Measurements from ENCODE around the gene FAH. TPM values are rescaled to one million over a fixed set of nuclear protein-coding genes. Genes with fewer than 3 reads are reported as not detected.
A peak's percentile ranks its signal among the peaks of the same experiment; 100 is the strongest.

FAH gene
- total RNA-seq, 2 experiments from 2014 or later: 58.9 to 61.0 TPM

DNA sequence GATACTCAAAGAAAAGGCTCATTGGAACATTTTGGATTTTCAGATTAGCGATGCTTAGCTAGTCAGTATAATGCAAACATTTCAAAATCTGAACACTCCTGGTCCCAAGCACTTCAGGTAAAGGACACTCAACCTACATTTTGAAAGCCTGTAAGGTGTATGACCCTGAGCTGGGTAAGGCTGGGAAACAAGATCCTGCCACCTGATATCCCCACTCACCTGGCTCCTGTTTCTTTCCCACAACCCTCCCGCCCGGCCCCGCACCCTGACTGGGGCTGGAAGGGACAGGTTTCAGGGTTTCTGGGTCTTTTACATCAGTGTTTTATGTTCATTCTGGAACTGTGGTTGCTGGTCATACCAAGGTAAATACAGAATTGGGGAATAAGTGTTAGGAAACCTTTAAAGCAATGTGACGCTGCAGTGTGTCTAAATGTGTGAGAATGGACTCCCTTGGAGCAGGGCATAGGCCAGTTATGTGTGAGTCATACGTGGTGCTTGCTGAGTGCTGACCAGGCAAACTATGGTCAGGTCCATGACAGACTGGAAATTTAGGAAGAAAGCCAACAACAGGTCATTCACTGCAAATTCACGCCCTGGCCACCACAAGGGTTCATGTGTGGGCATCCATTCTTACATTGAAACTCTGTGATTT lies 76.3 kb downstream of the FAH start:
- H3K9me3 Mint-ChIP-seq: no peaks in the 10 kb centered on the region
- H3K27me3 Mint-ChIP-seq: peaks cover 35% of the 10 kb centered on the region
- ChIA-PET POLR2A (no interaction called here), CTCF (no interaction called here)
- no peaks in the 10 kb centered on the region for H3K36me3 Mint-ChIP-seq (ENCODE audit: low read depth)
- H3K27ac Mint-ChIP-seq: no peak overlapping the region
- H3K4me3 Mint-ChIP-seq: no peak overlapping the region
- TF ChIP-seq, protein P1, sequence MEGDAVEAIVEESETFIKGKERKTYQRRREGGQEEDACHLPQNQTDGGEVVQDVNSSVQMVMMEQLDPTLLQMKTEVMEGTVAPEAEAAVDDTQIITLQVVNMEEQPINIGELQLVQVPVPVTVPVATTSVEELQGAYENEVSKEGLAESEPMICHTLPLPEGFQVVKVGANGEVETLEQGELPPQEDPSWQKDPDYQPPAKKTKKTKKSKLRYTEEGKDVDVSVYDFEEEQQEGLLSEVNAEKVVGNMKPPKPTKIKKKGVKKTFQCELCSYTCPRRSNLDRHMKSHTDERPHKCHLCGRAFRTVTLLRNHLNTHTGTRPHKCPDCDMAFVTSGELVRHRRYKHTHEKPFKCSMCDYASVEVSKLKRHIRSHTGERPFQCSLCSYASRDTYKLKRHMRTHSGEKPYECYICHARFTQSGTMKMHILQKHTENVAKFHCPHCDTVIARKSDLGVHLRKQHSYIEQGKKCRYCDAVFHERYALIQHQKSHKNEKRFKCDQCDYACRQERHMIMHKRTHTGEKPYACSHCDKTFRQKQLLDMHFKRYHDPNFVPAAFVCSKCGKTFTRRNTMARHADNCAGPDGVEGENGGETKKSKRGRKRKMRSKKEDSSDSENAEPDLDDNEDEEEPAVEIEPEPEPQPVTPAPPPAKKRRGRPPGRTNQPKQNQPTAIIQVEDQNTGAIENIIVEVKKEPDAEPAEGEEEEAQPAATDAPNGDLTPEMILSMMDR (IDR thresholded peaks at IDR 0.05): no peak
- DNase-seq (no peak), ATAC-seq (no peak)
- intact Hi-C loops (cut with micrococcal nuclease): no loop called here
- no peaks in the 10 kb centered on the region for H3K4me1 Mint-ChIP-seq (ENCODE audit: low read depth)

DNA sequence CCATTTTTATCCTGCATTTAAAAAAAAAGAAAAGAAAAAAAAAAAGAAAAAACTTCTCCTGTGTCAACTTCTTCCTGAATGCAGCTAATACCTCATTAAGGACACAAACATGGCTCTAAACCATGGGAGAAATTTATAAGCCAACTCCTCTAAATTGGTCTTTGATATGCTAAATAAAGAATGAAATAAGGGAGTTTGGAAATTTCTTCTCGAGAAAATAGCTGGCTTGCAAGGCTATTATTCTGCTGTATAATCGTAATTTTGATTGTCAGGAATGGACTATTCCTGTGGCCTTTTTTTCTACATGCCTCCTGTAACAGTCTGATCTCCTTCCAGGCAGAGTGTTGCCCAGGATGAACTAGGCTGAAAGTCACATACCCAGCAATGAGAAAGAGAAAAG lies 78.6 kb downstream of the FAH start:
- no peaks in the 10 kb centered on the region for H3K36me3 Mint-ChIP-seq (ENCODE audit: low read depth)
- TF ChIP-seq, protein P1 (IDR thresholded peaks at IDR 0.05): no peak
- DNase-seq (no peak), ATAC-seq (no peak)
- ChIA-PET POLR2A (no interaction called here), CTCF (interaction anchor here (0.7 to 0.9 kb wide), 2 partner anchors 9 to 378 kb away, joined by 3 read pairs; no protein-coding TSS in a partner anchor)
- no peaks in the 10 kb centered on the region for H3K9me3 Mint-ChIP-seq
- intact Hi-C loops (cut with micrococcal nuclease): no loop called here
- no peak overlapping the region for H3K27ac Mint-ChIP-seq
- peaks cover 30% of the 10 kb centered on the region for H3K27me3 Mint-ChIP-seq
- no peak overlapping the region for H3K4me3 Mint-ChIP-seq
- H3K4me1 Mint-ChIP-seq (ENCODE audit: low read depth): no peaks in the 10 kb centered on the region

DNA sequence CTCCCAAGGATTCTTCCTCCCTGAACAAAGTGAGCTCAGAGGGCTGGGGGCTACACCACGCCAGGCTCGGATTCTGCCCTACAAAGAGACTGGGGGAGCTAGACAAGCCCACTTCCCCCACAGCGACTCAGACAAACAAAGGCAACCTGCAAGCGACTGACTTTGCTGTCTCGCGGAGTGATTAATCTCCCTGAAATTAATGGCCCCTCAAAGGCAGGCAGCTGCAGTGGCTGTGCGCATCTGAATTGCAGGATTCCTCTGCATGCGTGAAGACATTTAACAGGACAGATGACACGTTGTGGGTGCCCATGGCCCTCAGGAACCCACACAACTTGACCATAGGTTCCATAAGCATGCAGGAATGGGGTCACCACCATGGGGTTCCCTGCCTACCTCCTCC lies 80.8 kb downstream of the FAH start:
- ChIA-PET CTCF (interaction anchor here (0.8 to 1.2 kb wide), 2 partner anchors 380 to 466 kb away, joined by 3 read pairs; no protein-coding TSS in a partner anchor), POLR2A (no interaction called here)
- TF ChIP-seq, protein P1 (IDR thresholded peaks at IDR 0.05): no peak
- no peak for ATAC-seq
- Mint-ChIP-seq H3K27me3 (peaks cover 19% of the 10 kb centered on the region), H3K4me1 (ENCODE audit: low read depth) (no peaks in the 10 kb centered on the region), H3K9me3 (no peaks in the 10 kb centered on the region), H3K36me3 (ENCODE audit: low read depth) (no peaks in the 10 kb centered on the region), H3K27ac (no peak overlapping the region), H3K4me3 (no peak overlapping the region)
- intact Hi-C loops (cut with micrococcal nuclease): no loop called here
- no peak for DNase-seq

DNA sequence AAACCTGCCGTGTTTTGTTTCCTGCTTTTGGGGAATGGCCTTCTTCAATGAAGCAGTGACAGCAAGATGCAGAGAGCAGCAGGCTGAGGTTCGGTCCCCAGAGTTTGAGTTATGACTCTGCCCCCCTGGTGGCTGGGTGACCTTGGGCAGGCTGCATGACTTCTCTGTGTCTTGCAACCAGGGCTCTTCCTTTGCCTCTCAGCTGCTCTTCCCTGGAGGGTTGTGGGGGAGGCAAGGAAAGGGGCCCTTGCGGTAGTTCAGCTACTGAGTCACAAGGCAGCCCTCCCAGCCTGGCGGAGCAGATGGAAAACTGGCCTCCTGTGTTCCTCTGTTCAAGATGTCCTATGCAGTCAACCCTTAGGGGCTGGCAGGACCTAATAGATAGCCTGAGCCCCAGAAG lies 82.1 kb downstream of the FAH start:
- DNase-seq: peak; percentile 68
- Mint-ChIP-seq H3K36me3 (ENCODE audit: low read depth) (no peaks in the 10 kb centered on the region), H3K27ac (no peak overlapping the region), H3K27me3 (peaks cover 18% of the 10 kb centered on the region), H3K4me1 (ENCODE audit: low read depth) (no peaks in the 10 kb centered on the region), H3K9me3 (no peaks in the 10 kb centered on the region), H3K4me3 (no peak overlapping the region)
- ATAC-seq: no peak
- ChIA-PET POLR2A (no interaction called here), CTCF (no interaction called here)
- TF ChIP-seq, protein P1 (IDR thresholded peaks at IDR 0.05): peak; percentile 38
- intact Hi-C loops (cut with micrococcal nuclease): no loop called here

Other genes with a start within 250 kb of the FAH start
- gene BCL2A1, start 181.8 kb upstream of the FAH start, total RNA-seq: 10 to 100 TPM; 47.1 to 47.9 TPM
- 10 to 100 TPM; 29.6 to 30.7 TPM for gene ZFAND6, start 93.3 kb upstream of the FAH start, total RNA-seq
- gene CTXND1, start 99.2 kb downstream of the FAH start, total RNA-seq: not detected